ENCODE measurements around the gene PDE11A.

Gene PDE11A

DNA sequence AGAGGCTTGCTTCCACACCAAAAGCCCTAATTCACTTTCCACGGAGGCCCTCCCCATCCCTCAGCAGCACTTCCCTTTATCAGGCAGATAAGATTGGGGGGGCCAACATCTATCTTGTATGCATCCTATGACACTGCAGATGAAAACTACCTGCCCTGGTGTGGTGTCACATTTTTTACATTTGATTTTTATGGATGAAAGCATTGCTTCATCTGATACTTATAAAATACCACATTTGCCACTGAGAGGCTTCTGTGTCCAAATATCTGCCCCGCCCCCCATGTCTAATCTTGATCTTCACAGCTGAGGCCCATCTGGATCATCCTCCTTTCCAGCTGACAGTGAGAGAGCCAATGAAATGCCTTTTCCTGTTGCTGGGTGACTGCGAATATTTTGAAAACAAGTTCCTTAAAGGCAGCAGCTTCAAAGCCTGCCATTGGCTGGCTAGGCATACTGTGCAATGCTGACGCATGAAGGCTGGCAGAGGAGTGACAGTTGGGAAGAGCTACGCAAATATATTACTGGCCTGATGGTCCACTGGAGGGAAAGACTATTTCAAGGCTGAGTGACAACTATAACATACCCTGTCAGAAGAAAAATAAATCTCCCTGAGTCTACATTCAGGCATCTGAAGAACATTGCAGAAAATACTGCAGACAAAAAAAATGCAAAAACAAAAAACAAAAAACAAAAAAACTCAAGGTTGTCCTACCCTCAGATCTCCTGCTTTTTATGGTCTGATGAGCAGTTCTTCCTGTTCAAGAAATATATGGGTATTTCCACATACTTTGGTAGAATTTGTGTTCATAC, 318.7 kb downstream of the PDE11A start:
- no peak for DNase-seq

GRCh38 chr2:177748360-177748759, 324.2 kb downstream of the PDE11A start:
- DNase-seq = no peak

GRCh38 chr2:177747384-177747783, 325.2 kb downstream of the PDE11A start:
- no peak for DNase-seq

GRCh38 chr2:177746358-177746757, 326.2 kb downstream of the PDE11A start:
- DNase-seq = no peak

DNA sequence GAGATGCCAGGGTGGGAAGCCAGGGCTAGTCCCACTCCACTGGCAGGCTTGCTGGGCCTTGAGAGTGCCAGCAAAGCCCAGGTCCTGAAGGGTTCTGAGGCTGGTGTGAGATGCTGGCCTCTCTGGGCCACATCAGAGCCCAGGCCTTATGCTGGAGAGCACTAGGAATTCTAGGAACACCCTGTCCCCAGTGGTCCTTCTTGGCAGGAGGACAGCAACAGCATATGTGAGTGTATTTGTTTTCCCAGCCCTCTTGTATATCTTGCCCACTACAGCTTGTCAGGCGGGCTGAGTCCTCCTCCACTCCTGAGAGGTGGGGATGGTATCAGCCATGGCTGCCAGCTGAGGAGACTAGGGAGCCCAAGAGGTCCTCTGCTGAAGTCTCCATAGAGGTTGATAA, 327.0 kb downstream of the PDE11A start:
- no peak for DNase-seq

DNA sequence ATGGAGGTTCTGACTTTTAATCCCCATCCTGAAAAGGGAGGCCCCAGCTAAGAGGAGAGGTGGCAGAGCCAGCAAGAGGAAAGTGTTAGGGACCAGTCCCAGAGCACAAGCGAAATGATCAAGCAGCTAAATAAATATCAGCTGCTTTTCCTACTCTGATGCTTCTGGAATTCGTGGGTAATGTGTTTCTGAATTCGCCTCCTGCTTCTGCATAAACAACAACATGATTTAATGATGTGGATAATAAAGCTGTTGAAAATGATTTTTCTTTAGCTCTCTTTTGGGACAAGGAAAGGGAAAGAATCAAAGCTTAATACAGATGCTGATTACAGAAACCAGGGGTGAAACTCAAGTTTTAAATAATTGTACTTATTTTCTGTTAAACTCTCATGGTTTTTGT, 329.7 kb downstream of the PDE11A start:
- no peak for DNase-seq

- no peak for DNase-seq
These were observed 330.7 kb downstream of the PDE11A start for GRCh38 chr2:177741866-177742265.

DNA sequence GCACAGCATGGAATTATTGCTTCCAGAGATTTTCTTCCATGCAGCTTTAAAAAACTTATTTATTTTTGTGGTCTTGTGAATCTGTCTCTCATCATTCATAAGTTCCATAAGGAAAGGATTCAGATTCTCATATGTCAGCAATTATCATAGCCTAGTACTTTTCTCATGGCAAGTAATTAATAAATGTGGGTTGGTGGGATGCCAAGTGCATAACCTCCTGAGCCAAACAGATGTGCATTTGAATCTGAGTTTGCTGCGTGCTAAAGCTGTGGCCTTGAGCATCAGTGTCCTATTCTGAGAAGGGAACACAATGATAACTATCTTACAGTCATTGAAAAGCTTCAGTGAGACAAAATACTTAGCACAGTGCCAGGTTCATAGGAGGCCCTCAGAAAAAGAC, 331.9 kb downstream of the PDE11A start:
- DNase-seq = no peak

DNA sequence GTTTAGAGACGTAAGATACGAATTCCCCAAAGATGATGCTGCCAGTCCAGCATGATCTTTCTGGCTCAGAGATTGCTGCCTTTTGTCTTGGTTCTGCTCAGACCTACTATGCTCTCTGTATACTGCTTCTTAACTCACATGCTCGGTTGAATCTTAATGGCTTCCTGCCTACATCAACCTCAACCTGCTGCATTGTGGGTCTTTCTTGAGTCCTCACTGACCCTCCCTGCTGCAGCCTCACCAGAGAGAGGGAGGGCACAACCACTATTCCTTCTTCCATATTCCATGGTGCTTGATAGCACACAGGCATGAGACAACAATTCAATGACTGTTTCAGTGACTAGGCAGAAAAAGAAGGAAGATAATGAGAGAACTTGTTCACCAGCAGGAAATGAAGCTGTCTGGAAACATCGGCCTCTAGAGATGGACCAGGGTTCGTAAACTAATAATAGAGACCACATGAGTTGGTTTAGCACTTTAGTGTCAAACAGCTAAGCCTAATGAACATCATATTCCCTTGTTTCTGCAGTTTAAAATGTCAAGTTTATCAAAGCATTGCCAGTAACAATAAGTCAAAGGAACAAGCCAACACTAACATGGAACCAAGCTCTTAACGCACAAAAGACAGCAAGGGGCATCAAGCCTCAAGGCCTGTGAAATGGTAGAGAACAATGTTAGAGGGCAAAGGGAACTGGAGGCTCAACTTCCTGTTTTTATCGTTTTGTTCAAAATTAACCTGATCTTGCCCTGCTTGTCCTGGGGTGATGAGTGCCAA, 333.9 kb downstream of the PDE11A start:
- no peak for DNase-seq

- no peak for DNase-seq
These were observed 337.2 kb downstream of the PDE11A start for GRCh38 chr2:177735318-177735803.

- no peak for DNase-seq
These were observed 339.2 kb downstream of the PDE11A start for GRCh38 chr2:177733322-177733855.

GRCh38 chr2:177731384-177731783, 341.2 kb downstream of the PDE11A start:
- no peak for DNase-seq

DNA sequence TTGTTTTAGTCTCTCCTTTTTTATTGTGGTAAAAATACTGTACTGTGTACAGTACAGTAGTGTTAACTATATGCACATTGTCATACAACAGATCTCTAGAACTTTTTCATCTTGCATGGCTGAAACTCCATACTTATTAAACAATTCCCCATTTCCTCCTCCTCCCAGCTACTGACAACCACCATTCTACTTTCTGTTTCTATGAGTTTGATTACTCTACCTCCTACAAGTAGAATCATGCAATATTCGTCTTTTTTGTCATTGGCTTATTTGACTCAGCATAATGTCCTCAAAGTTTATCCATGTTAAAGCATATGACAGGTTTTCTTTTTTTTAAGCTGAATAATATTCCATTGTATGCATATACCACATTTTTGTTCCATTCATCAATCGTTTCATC, 341.8 kb downstream of the PDE11A start:
- no peak for DNase-seq

DNA sequence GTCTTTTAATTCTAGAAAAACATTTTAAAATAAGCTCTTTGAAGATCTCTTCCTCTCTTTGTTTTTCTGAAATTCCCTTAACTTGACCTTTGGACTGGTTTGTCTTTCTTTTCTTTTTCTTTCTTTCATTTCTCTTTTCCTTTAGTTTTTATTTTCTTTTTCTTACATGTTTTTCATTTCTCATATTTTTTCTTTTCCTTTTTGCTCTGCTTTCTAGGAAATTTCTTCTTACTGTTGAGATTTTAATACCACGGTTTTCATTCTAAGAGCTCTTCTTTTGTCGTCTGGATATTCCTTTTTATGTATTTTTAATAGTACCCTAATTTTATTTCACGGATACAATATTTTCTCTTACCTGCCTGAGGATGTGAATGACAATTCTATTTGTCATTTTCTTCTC, 342.2 kb downstream of the PDE11A start:
- no peak for DNase-seq

DNA sequence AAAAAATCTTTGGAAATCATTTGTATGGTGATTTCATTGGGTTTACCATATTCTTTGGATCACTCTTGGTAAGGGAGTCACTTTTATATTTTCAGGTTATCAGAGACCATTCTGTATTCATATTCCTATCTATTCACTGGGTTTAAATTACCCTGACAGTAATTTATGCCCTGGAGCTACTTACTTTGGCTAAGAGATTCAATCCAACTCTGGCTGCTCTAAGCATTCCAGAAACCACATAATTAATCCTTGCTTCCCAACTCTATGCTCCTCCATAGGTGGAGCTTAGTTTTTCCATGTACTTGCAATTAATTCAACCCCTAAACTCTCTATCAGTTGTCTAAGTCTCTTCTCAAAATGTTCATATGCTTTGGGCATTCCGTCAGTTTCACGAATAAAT, 343.7 kb downstream of the PDE11A start:
- no peak for DNase-seq

DNA sequence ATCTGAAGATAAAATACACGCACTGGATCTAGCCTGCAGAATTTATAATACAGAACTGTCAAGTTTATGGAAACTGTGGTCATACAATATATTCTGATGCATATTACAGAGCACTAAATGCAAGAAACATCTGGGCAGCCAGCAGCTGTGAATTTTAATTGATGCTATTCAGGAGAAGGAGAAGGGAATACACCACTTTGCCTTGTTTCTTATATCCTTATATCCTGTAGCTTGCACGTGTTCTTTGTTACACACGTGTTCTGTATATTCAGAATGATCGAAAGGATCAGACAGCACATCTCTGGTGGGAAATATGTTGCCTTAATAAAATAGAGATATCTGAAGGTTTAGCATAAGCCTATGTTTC, 344.2 kb downstream of the PDE11A start:
- no peak for DNase-seq

GRCh38 chr2:177727577-177728398, 344.8 kb downstream of the PDE11A start:
- no peak for DNase-seq

- peak in 1 of 2 experiments; percentile 17 for DNase-seq
These were observed 345.6 kb downstream of the PDE11A start for GRCh38 chr2:177726931-177727348.

DNA sequence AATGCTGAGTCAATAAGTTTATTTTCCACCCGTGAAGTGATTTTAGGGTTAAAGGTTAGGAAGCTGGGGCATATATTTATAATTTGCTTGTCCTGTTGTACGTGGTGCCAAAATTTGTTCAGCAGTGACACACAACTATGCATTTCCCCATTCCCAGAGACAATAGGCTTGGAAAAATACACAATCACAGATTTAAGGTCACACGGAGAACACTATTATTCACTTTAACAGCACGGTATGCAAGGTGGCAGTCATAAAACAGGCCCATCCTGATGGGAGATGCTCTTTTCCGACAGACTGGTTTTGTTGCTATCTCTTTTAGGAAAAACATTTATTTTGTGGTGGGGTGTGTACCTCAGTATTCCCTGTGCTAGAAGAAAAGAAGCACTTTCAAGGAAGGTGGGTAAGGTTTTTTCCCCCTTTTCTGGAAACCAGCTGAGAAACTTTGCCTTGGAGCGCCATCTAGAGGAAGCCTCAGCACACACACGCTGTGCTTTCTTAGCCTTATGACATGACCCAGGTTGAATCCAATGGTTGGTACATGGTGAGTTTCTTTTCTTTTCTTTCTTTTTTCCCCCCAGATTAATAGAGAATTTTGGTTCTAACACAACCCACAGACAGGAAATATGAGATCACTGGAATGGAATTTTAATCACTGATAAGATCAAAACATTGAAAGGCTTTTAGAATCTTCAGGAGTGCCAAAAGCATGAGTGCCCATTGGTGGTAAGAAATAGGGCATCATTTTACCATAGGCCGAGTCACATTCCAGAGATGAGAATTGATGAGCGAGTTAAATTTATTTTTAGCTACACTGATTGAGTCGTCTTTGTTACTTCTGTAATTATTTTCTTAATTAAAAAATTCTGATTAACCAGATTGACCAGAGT, 347.9 kb downstream of the PDE11A start:
- DNase-seq = peak; percentile 76 to 80

- peak in 1 of 2 experiments; percentile 59 for DNase-seq
These were observed 349.3 kb downstream of the PDE11A start for GRCh38 chr2:177723235-177723634.

- peak; percentile 80 to 81 for DNase-seq
These were observed 350.6 kb downstream of the PDE11A start for GRCh38 chr2:177721818-177722567.
